Nephron progenitor cell (in vitro differentiated cells): Measurements from ENCODE around the gene VDR.
"Not testable (repeated sequence)": the region's sequence is repeated elsewhere in the genome, so short reads cannot be mapped to it uniquely, and the experiment has no call there.

ENCODE experiments used
- DNase-seq: peaks from one replicate; pipeline ENCODE4 v3.0.0; 2021
- H3K27ac Mint-ChIP-seq: 2 replicates; pipeline ENCODE4 v1.8.0; 2021; ENCODE audit warnings: mild to moderate bottlenecking, moderate library complexity, mixed read lengths
- H3K27me3 Mint-ChIP-seq: 2 replicates; pipeline ENCODE4 v1.8.0; 2021; ENCODE audit warnings: mild to moderate bottlenecking, low read depth, mixed read lengths; ENCODE audit not compliant: poor library complexity
- H3K36me3 Mint-ChIP-seq: 2 replicates; pipeline ENCODE4 v1.8.0; 2021; ENCODE audit warnings: low read depth, mixed read lengths
- H3K4me1 Mint-ChIP-seq: 2 replicates; pipeline ENCODE4 v1.8.0; 2021; ENCODE audit warnings: mixed read lengths
- H3K4me3 Mint-ChIP-seq: 2 replicates; pipeline ENCODE4 v1.8.0; 2021; ENCODE audit warnings: mild to moderate bottlenecking, moderate library complexity, mixed read lengths
- H3K9me3 Mint-ChIP-seq: 2 replicates; pipeline ENCODE4 v1.8.0; 2021; ENCODE audit warnings: mild to moderate bottlenecking, moderate library complexity, mixed read lengths
- CTCF ChIP-seq: fragments of 200-600 bp; sonication (generic); IDR thresholded peaks from 2 replicates; pipeline ENCODE4 v1.5.0; 2021; ENCODE audit warnings: antibody characterized with exemption

The VDR gene

GRCh38 chr12:47818007-47818376, 86.8 kb downstream of the VDR start:
- Mint-ChIP-seq H3K27me3 (no peaks in the 10 kb centered on the region), H3K9me3 (no peaks in the 10 kb centered on the region), H3K4me1 (peaks cover 88% of the 10 kb centered on the region), H3K27ac (peak overlapping the region; percentile 98), H3K36me3 (peaks cover 4% of the 10 kb centered on the region), H3K4me3 (peak overlapping the region; percentile 86)
- TF ChIP-seq CTCF, result no peak
- no peak for DNase-seq

DNA sequence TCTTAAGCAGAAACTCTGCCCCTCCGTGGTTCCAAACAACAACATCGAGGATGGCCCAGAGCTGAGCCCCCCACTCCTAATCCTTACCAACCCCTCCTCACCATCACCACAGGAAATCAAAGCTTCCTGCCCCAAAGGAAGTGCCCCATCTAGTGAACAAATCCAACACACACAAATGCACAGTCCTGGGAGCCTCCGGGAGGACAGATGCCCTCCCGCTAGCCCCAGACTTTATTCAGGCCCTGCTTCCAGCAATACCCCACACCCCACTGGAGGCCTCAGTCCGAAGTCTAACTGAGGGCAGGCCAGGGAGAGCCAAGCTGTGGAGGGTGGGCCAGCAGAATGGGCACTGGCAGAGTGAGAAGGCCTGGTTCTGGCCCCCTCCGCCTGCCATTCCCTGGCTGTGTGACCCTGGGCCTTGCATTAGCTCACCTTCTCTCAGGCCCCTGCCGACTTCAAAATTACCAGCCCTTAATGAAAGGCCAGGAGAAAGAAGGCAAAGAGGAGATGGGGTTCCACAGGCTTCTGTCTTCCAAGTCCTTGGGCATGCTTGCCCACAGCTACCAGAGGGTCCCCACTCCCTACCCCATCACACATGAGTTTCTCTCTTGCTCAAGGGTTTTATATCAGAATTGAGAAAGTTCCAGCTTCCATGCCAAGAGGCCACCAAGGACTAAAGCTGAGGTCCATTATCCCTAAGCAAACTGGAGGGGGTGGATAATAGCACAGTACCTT, 87.4 kb downstream of the VDR start:
- Mint-ChIP-seq H3K27ac (peak overlapping the region; percentile 98), H3K4me3 (peak overlapping the region; percentile 86), H3K4me1 (peaks cover 87% of the 10 kb centered on the region), H3K36me3 (peaks cover 4% of the 10 kb centered on the region), H3K27me3 (no peaks in the 10 kb centered on the region), H3K9me3 (no peaks in the 10 kb centered on the region)
- DNase-seq, result no peak
- TF ChIP-seq CTCF, result no peak

GRCh38 chr12:47816403-47817271, 88.2 kb downstream of the VDR start:
- no peaks in the 10 kb centered on the region for H3K9me3 Mint-ChIP-seq
- peaks cover 87% of the 10 kb centered on the region for H3K4me1 Mint-ChIP-seq
- no peaks in the 10 kb centered on the region for H3K27me3 Mint-ChIP-seq
- DNase-seq, result no peak
- peak overlapping the region; percentile 86 for H3K4me3 Mint-ChIP-seq
- TF ChIP-seq CTCF, result no peak
- peak overlapping the region; percentile 98 for H3K27ac Mint-ChIP-seq
- peaks cover 4% of the 10 kb centered on the region for H3K36me3 Mint-ChIP-seq

DNA sequence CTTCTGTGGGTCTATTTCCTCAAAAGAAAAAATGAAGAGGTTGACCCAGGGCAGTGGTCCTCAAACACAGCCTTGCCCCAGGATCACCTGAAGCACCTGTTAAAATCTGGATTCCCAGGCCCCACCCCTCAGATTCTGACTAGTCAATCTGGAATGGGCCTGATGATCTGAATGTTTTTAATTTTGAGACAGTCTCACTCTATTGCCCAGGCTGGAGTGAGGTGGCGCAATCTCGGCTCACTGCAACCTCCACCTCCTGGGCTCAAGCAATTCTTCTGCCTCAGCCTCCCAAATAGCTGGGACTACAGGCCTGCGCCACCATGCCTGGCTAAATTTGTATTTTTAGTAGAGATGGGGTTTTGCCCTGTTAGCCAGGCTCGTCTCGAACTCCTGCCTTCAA, 89.3 kb downstream of the VDR start:
- not testable (repeated sequence) for H3K27me3 Mint-ChIP-seq, DNase-seq, H3K36me3 Mint-ChIP-seq, H3K9me3 Mint-ChIP-seq, H3K4me3 Mint-ChIP-seq
- H3K4me1 Mint-ChIP-seq, result peaks cover 87% of the 10 kb centered on the region
- peak overlapping the region; percentile 72 for H3K27ac Mint-ChIP-seq

DNA sequence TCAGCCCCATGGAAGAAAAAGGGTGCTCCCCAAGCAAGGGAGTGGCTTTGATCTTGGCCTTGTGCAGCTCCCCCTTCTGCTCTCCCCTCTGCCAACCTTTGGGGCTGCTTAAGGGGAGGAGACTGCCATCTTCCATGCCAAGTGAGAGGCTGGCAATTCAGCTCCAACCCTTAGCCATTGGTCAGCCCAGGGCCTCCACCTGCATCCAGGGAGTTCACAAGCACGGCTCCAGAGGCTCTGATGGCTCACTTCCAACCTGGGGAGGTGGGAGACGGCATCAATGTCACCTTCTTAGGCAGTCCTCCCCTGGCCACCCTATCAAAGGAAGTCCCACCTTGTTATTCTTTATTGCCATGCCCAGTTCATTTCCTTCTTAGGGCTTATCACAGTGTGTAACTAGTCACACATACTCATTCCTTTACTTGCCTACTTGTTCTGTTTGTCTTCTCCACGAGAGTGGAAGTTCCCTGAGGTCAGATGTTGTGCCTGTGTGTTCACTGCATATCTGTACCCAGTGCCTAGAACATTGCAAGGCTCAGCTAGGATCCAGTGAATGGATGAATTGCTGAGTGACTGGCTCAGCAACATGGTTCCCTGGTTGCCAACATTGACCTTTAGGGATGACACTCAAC, 90.1 kb downstream of the VDR start:
- H3K4me3 Mint-ChIP-seq, result peak overlapping the region; percentile 39
- peak overlapping the region; percentile 99 for H3K27ac Mint-ChIP-seq

More for the DNA sequence above, 90.1 kb downstream of the VDR start:
- TF ChIP-seq CTCF, result no peak
- Mint-ChIP-seq H3K9me3 (no peaks in the 10 kb centered on the region), H3K36me3 (peaks cover 4% of the 10 kb centered on the region), H3K4me1 (peaks cover 87% of the 10 kb centered on the region), H3K27me3 (no peaks in the 10 kb centered on the region)
- no peak for DNase-seq
